Transverse colon (tissue), 4 donors: ENCODE results near the gene CAMK2D. TPM values are rescaled to one million over a fixed set of nuclear protein-coding genes. Genes with fewer than 3 reads are reported as not detected.

Experiments used
- DNase-seq: peaks from one replicate; pipeline ENCODE4 v3.0.0-alpha.2; 2019
- H3K27ac ChIP-seq, 4 donors: fragments of 200-600 bp; sonication (generic); 2 replicates each; pipeline ENCODE4 v1.5.1; 2016 to 2018; ENCODE audit warnings: inconsistent platforms in 4 of 4
- H3K27me3 ChIP-seq: fragments of 200-600 bp; sonication (generic); 2 replicates; pipeline ENCODE4 v1.5.1; 2017; ENCODE audit warnings: inconsistent platforms
- H3K36me3 ChIP-seq, 4 donors: fragments of 200-600 bp; sonication (generic); 2 replicates each; pipeline ENCODE4 v1.5.1; 2017 to 2019; ENCODE audit warnings: inconsistent platforms in 4 of 4
- H3K4me1 ChIP-seq, 4 donors: fragments of 200-600 bp; sonication (generic); 2 replicates each; pipeline ENCODE4 v1.5.1; 2017 to 2020; ENCODE audit warnings: inconsistent platforms in 4 of 4
- H3K4me3 ChIP-seq, 4 donors: fragments of 200-600 bp; sonication (generic); 1 replicate in 1 of 4; 2 replicates in 3 of 4; pipeline versions ENCODE4 v1.5.1 to v1.6.1; 2017 to 2019; ENCODE audit warnings: inconsistent platforms in 4 of 4
- H3K9me3 ChIP-seq, 2 donors: fragments of 200-600 bp; sonication (generic); 2 replicates each; pipeline ENCODE4 v1.5.1; 2017 to 2019; ENCODE audit warnings: inconsistent platforms in 2 of 2
- CTCF ChIP-seq, 5 experiments: fragments of 200-600 bp in 3 of 5; fragments of 450-650 bp in 2 of 5; sonication (generic) in 3 of 5; IDR thresholded peaks; 1 replicate in 2 of 5; 2 replicates in 3 of 5; pipeline ENCODE4 v1.5.1; 2016 to 2017; ENCODE audit warnings: antibody characterized with exemption in 5 of 5, inconsistent platforms in 3 of 5, mild to moderate bottlenecking in 2 of 5, moderate library complexity in 1 of 5
- EP300 ChIP-seq: sonication (generic); formaldehyde crosslinking; IDR thresholded peaks from one replicate; pipeline ENCODE4 v1.6.1; 2017; ENCODE audit warnings: antibody characterized with exemption, low read depth
- POLR2A ChIP-seq: fragments of 450-650 bp; IDR thresholded peaks from one replicate; pipeline ENCODE4 v1.6.1; 2016; ENCODE audit warnings: antibody characterized with exemption, mild to moderate bottlenecking, moderate library complexity
- POLR2AphosphoS5 ChIP-seq, 3 donors: sonication (generic); formaldehyde crosslinking; IDR thresholded peaks; one replicate each; pipeline ENCODE4 v1.6.1; 2016; ENCODE audit warnings: antibody characterized with exemption in 3 of 3
- WGBS, 2 donors: methylation state at CpG; one replicate each; pipeline ENCODE4 v1.1.5; 2018; ENCODE audit warnings: low coverage in 1 of 2; 5-methylcytosine and 5-hydroxymethylcytosine counted together
- in situ Hi-C, 4 donors: fragments of 200-750 bp; cut with MboI; loops; one replicate each; pipeline versions ENCODE4 v1.15.0 to v1.15.1; 2017; ENCODE audit warnings: low sequenced_read_pairs in 3 of 4, low pct_ligation_motif_present in 1 of 4, low pct_unique_long_range_greater_than_20kb in 1 of 4
- intact Hi-C: fragments of 100-400 bp; cut with DNase I; formaldehyde crosslinking; loops from one replicate; pipeline ENCODE4 v1.15.1; 2023; ENCODE audit warnings: low total_unique reads
- total RNA-seq, 4 donors: library from RNA; depleted of rRNA; stranded (reverse); fragments of >200 nt; gene quantifications; one replicate each; pipeline ENCODE4 v1.1.0, GENCODE V29; 2016

Gene CAMK2D
- total RNA-seq, 4 donors from 2014 or later: 54.5 to 107 (median 84.7) TPM

- in situ Hi-C loops (loop anchor here in 3 of 4 donors (25.0 kb wide), 2 partner anchors 194 to 369 kb away; no protein-coding TSS in a partner anchor), intact Hi-C loops (no loop called here)
- no peaks in the 10 kb centered on the region for H3K9me3 ChIP-seq
- no peaks in the 10 kb centered on the region for H3K36me3 ChIP-seq
- H3K27me3 ChIP-seq: no peaks in the 10 kb centered on the region
- 64 to 74% methylated on average over 1 of the region's 1 CpG for WGBS, 2 donors
- H3K4me3 ChIP-seq: no peak overlapping the region
- DNase-seq: no peak
- TF ChIP-seq CTCF (IDR thresholded peaks at IDR 0.05): no peak
- TF ChIP-seq EP300: no peak
- no peak for TF ChIP-seq POLR2AphosphoS5 (IDR thresholded peaks at IDR 0.05)
- TF ChIP-seq POLR2A: no peak
- no peak overlapping the region for H3K27ac ChIP-seq
- H3K4me1 ChIP-seq: peaks cover 9 to 50% (median 14%) of the 10 kb centered on the region in 4 donors
Observed at GRCh38 chr4:113756005-113756410, 5.5 kb downstream of the CAMK2D start.

GRCh38 chr4:113750734-113751133, 10.8 kb downstream of the CAMK2D start:
- in situ Hi-C loops (loop anchor here in 3 of 4 donors (25.0 kb wide), 2 partner anchors 188 to 363 kb away; no protein-coding TSS in a partner anchor), intact Hi-C loops (no loop called here)
- Histone ChIP-seq H3K9me3 (no peaks in the 10 kb centered on the region), H3K4me1 (peaks cover 0 to 10% (median 2%) of the 10 kb centered on the region in 4 donors), H3K27ac (no peak overlapping the region), H3K4me3 (no peak overlapping the region), H3K27me3 (no peaks in the 10 kb centered on the region), H3K36me3 (no peaks in the 10 kb centered on the region)
- DNase-seq: no peak
- TF ChIP-seq EP300 (no peak), POLR2A (no peak), POLR2AphosphoS5 (IDR thresholded peaks at IDR 0.05) (no peak), CTCF (IDR thresholded peaks at IDR 0.05) (no peak)
- 100% methylated on average over 1 of the region's 1 CpG for WGBS, 2 donors

DNA sequence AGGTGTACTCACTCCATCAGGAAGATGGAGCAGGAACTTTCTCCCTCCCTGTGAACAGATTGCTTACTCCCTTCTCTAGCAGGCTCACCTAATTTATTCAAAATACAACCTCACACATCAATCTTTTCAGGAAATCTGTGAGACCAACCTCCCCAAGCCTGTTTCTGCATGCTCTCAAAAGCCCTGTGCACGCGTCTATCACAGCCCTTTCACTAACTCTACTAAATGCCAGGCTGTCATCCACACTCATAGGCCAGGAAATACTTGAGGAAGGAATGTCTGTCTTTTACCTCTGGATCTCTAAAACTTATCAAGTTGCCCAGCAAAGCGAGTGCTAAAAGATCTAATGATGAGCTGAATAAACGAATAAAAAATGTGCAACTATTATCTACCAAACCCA, 11.2 kb downstream of the CAMK2D start:
- TF ChIP-seq CTCF (IDR thresholded peaks at IDR 0.05): no peak
- TF ChIP-seq POLR2A: no peak
- TF ChIP-seq EP300: no peak
- no peak for TF ChIP-seq POLR2AphosphoS5 (IDR thresholded peaks at IDR 0.05)
- H3K4me1 ChIP-seq: peaks cover 0 to 5% (median 0%) of the 10 kb centered on the region in 4 donors
- no peak for DNase-seq
- intact Hi-C loops: no loop called here
- H3K27ac ChIP-seq: no peak overlapping the region
- WGBS, 2 donors: 93 to 99% methylated on average over 4 of the region's 4 CpGs
- no peaks in the 10 kb centered on the region for H3K27me3 ChIP-seq
- in situ Hi-C loops: loop anchor here in 3 of 4 donors (25.0 kb wide), 2 partner anchors 188 to 363 kb away; no protein-coding TSS in a partner anchor
- H3K36me3 ChIP-seq: no peaks in the 10 kb centered on the region
- H3K4me3 ChIP-seq: no peak overlapping the region
- H3K9me3 ChIP-seq: no peaks in the 10 kb centered on the region

GRCh38 chr4:113749178-113749577, 12.4 kb downstream of the CAMK2D start:
- DNase-seq: no peak
- no peak overlapping the region for H3K27ac ChIP-seq
- no peak overlapping the region for H3K4me3 ChIP-seq
- WGBS, 2 donors: 88 to 93% methylated on average over 1 of the region's 1 CpG
- H3K36me3 ChIP-seq: no peaks in the 10 kb centered on the region
- intact Hi-C loops: no loop called here
- TF ChIP-seq EP300 (no peak), CTCF (IDR thresholded peaks at IDR 0.05) (no peak), POLR2A (no peak), POLR2AphosphoS5 (IDR thresholded peaks at IDR 0.05) (no peak)
- in situ Hi-C loops: no loop called here
- no peaks in the 10 kb centered on the region for H3K27me3 ChIP-seq
- no peaks in the 10 kb centered on the region for H3K9me3 ChIP-seq
- H3K4me1 ChIP-seq: peaks cover 0 to 5% (median 0%) of the 10 kb centered on the region in 4 donors
